NCI-H1048 (cell line): Measurements from ENCODE around the gene TVP23C.
A peak's percentile ranks its signal among the peaks of the same experiment; 100 is the strongest.
"Not testable (repeated sequence)": the region's sequence is repeated elsewhere in the genome, so short reads cannot be mapped to it uniquely, and the experiment has no call there.

Experiments
- DNase-seq: peaks from one replicate; lab custom pipeline; 2025; lab: John Stamatoyannopoulos, UW

The TVP23C gene

GRCh38 chr17:15526292-15527218 lies 36.7 kb downstream of the TVP23C start:
- not testable (repeated sequence) for DNase-seq

- not testable (repeated sequence) for DNase-seq
Measured at GRCh38 chr17:15524990-15525985, 38.0 kb downstream of the TVP23C start.

GRCh38 chr17:15516150-15516549 lies 47.1 kb downstream of the TVP23C start:
- no peak for DNase-seq

GRCh38 chr17:15514469-15514868 lies 48.8 kb downstream of the TVP23C start:
- DNase-seq = no peak

- no peak for DNase-seq
Measured at GRCh38 chr17:15513856-15514459, 49.3 kb downstream of the TVP23C start.

GRCh38 chr17:15513058-15513791 lies 50.1 kb downstream of the TVP23C start:
- no peak for DNase-seq

- no peak for DNase-seq
Measured at GRCh38 chr17:15512071-15512709, 51.1 kb downstream of the TVP23C start.

- no peak for DNase-seq
Measured at GRCh38 chr17:15511142-15511541, 52.1 kb downstream of the TVP23C start.

- DNase-seq = no peak
Measured at GRCh38 chr17:15510361-15510760, 52.9 kb downstream of the TVP23C start.

- DNase-seq = no peak
Measured at GRCh38 chr17:15509095-15509494, 54.2 kb downstream of the TVP23C start.

- DNase-seq = no peak
Measured at GRCh38 chr17:15508466-15508865, 54.8 kb downstream of the TVP23C start.

- DNase-seq = no peak
Measured at GRCh38 chr17:15507896-15508295, 55.4 kb downstream of the TVP23C start.

GRCh38 chr17:15507001-15507400 lies 56.3 kb downstream of the TVP23C start:
- no peak for DNase-seq

- DNase-seq = not testable (repeated sequence)
Measured at GRCh38 chr17:15505708-15506107, 57.6 kb downstream of the TVP23C start.

GRCh38 chr17:15503731-15504130 lies 59.6 kb downstream of the TVP23C start:
- DNase-seq = no peak

- DNase-seq = peak; percentile 56
Measured at GRCh38 chr17:15502369-15503112, 60.7 kb downstream of the TVP23C start.

- no peak for DNase-seq
Measured at GRCh38 chr17:15501793-15502192, 61.5 kb downstream of the TVP23C start.

GRCh38 chr17:15501282-15501681 lies 62.0 kb downstream of the TVP23C start:
- DNase-seq = no peak

- no peak for DNase-seq
Measured at GRCh38 chr17:15498107-15498506, 65.2 kb downstream of the TVP23C start.
